Endothelial cell of umbilical vein (primary cell): ENCODE measurements around the gene AKAP8. TPM values are rescaled to one million over a fixed set of nuclear protein-coding genes. Genes with fewer than 3 reads are reported as not detected.

Experiments used
- BruUV-seq: library from RNA; stranded (reverse); fragments of 400-500 nt; replicated peaks from 2 replicates; lab custom pipeline; 2021; lab: Mats Ljungman, UMichigan
- CTCF ChIA-PET: fragments of 300-600, 350-600 bp; sonication (Branson Sonifier 250); formaldehyde crosslinking; loops from one replicate; lab custom pipeline; 2021; ENCODE audit warnings: antibody characterized with exemption, inconsistent platforms; lab: Charles Lee
- POLR2A ChIA-PET: fragments of 300-600, 350-600 bp; sonication (Branson Sonifier 250); formaldehyde crosslinking; loops from one replicate; lab custom pipeline; 2021; ENCODE audit warnings: antibody characterized with exemption, inconsistent platforms; lab: Charles Lee
- DNase-seq: peaks from one replicate; pipeline ENCODE4 v3.0.0-alpha.2; 2011; ENCODE audit warnings: low read depth, low spot score
- FAIRE-seq: peaks from 2 replicates; lab custom pipeline; 2011; peaks lifted over from hg19 to GRCh38; lab: Jason Lieb, UNC
- H2AFZ ChIP-seq: 2 replicates; pipeline ENCODE4 v1.6.0; 2012; ENCODE audit warnings: low read depth, low read length, control low read depth, inconsistent platforms
- H3K27ac ChIP-seq: 2 replicates; pipeline ENCODE4 v1.5.1; 2011; ENCODE audit warnings: low read depth, mild to moderate bottlenecking, control low read depth, low read length, moderate library complexity; ENCODE audit not compliant: insufficient read depth
- H3K27me3 ChIP-seq, 2 experiments: 2 replicates each; pipeline versions ENCODE4 v1.6.0 to v1.6.1; 2011; ENCODE audit warnings: low read length in 2 of 2, mixed read lengths in 1 of 2; ENCODE audit not compliant: control insufficient read depth in 2 of 2, insufficient read depth in 2 of 2
- H3K36me3 ChIP-seq, 2 experiments: 2 replicates in 1 of 2; 3 replicates in 1 of 2; pipeline ENCODE4 v1.5.1; 2011; ENCODE audit warnings: low read length in 2 of 2, mild to moderate bottlenecking in 1 of 2, moderate library complexity in 1 of 2; ENCODE audit not compliant: control insufficient read depth in 2 of 2, insufficient read depth in 2 of 2; ENCODE audit errors: extremely low read depth in 1 of 2
- H3K4me1 ChIP-seq: 3 replicates; pipeline ENCODE4 v1.5.1; 2011; ENCODE audit warnings: mild to moderate bottlenecking, low read length; ENCODE audit not compliant: control insufficient read depth, insufficient read depth; ENCODE audit errors: extremely low read depth
- H3K4me2 ChIP-seq: 2 replicates; pipeline ENCODE4 v1.6.1; 2011; ENCODE audit warnings: low read length, control low read depth, mixed read lengths; ENCODE audit not compliant: insufficient read depth
- H3K4me3 ChIP-seq, 3 experiments: fragments of 200-600 bp in 1 of 3; sonication (generic), shearing (Covaris generic) in 1 of 3; replicated peaks in 1 of 3; 2 replicates each; pipeline ENCODE4 v1.5.1; 2011 to 2016; ENCODE audit warnings: control low read depth in 3 of 3, low read length in 3 of 3, mild to moderate bottlenecking in 2 of 3, inconsistent platforms in 1 of 3, low read depth in 1 of 3, moderate library complexity in 1 of 3; ENCODE audit not compliant: insufficient read depth in 1 of 3
- H3K79me2 ChIP-seq: 2 replicates; pipeline ENCODE4 v1.6.0; 2012; ENCODE audit warnings: low read length, inconsistent platforms; ENCODE audit not compliant: control insufficient read depth, insufficient read depth
- H3K9ac ChIP-seq: replicated peaks from 2 replicates; pipeline ENCODE3; 2011; ENCODE audit warnings: low read length, control low read depth; ENCODE audit not compliant: insufficient read depth; ENCODE audit errors: extremely low read depth
- H3K9me1 ChIP-seq: replicated peaks from 3 replicates; pipeline ENCODE4 v1.6.0; 2011; ENCODE audit warnings: mild to moderate bottlenecking, low read length; ENCODE audit not compliant: control insufficient read depth, insufficient read depth; ENCODE audit errors: extremely low read depth
- H3K9me3 ChIP-seq: replicated peaks from 2 replicates; pipeline ENCODE4 v1.5.1; 2012; ENCODE audit warnings: low read length, inconsistent platforms; ENCODE audit not compliant: control insufficient read depth, insufficient read depth
- H4K20me1 ChIP-seq: replicated peaks from 2 replicates; pipeline ENCODE3; 2011; ENCODE audit warnings: mild to moderate bottlenecking, low read length; ENCODE audit not compliant: control insufficient read depth, insufficient read depth; ENCODE audit errors: extremely low read depth
- CTCF ChIP-seq, 2 donors: IDR thresholded peaks; 1 replicate in 1 of 2; 2 replicates in 1 of 2; pipeline ENCODE4 v1.5.1; 2011; ENCODE audit warnings: low read length in 2 of 2, mild to moderate bottlenecking in 2 of 2, moderate library complexity in 2 of 2, control low read depth in 1 of 2, inconsistent platforms in 1 of 2, low read depth in 1 of 2; ENCODE audit not compliant: insufficient read depth in 1 of 2; ENCODE audit errors: extremely low read depth in 1 of 2
- EZH2 ChIP-seq: IDR thresholded peaks from 2 replicates; pipeline ENCODE4 v1.6.1; 2012; ENCODE audit warnings: borderline replicate concordance, low read depth, mild to moderate bottlenecking, moderate library complexity, low read length, inconsistent platforms; ENCODE audit not compliant: severe bottlenecking
- FOS ChIP-seq: IDR thresholded peaks from 2 replicates; pipeline ENCODE4 v1.6.1; 2011; ENCODE audit warnings: mild to moderate bottlenecking, low read length, moderate library complexity, borderline replicate concordance; ENCODE audit not compliant: insufficient read depth
- GATA2 ChIP-seq: IDR thresholded peaks from 2 replicates; pipeline ENCODE4 v1.7.0; 2011; ENCODE audit warnings: low read depth, mild to moderate bottlenecking, moderate library complexity, mixed read lengths, low read length; ENCODE audit not compliant: insufficient read length, insufficient read depth
- JUN ChIP-seq: IDR thresholded peaks from 2 replicates; pipeline ENCODE4 v1.6.1; 2011; ENCODE audit warnings: borderline replicate concordance, low read depth; ENCODE audit not compliant: insufficient read length, insufficient read depth
- MAX ChIP-seq: IDR thresholded peaks from 2 replicates; pipeline ENCODE4 v1.6.1; 2011; ENCODE audit not compliant: insufficient read depth, insufficient read length
- MYC ChIP-seq: IDR thresholded peaks from one replicate; pipeline ENCODE4 v1.6.1; 2011; ENCODE audit warnings: mild to moderate bottlenecking, low read depth, low read length
- POLR2A ChIP-seq: IDR thresholded peaks from 2 replicates; pipeline ENCODE4 v1.6.1; 2012; ENCODE audit warnings: low read depth, mild to moderate bottlenecking, control low read depth, low read length
- POLR2AphosphoS5 ChIP-seq: IDR thresholded peaks from 2 replicates; pipeline ENCODE4 v1.6.1; 2012; ENCODE audit warnings: low read depth, mild to moderate bottlenecking, control low read depth, low read length, moderate library complexity; ENCODE audit not compliant: insufficient read depth
- dilution Hi-C: fragments of 300-500 bp; cut with MboI; formaldehyde crosslinking; loops from one replicate; pipeline ENCODE4 v1.15.0; 2019; ENCODE audit warnings: low sequenced_read_pairs; ENCODE audit not compliant: extremely low pct_ligation_motif_present
- intact Hi-C: fragments of 100-400 bp; cut with micrococcal nuclease; formaldehyde crosslinking; loops from one replicate; pipeline ENCODE4 v1.10.0; 2022
- polyA plus RNA-seq, 4 experiments: library from polyadenylated mRNA; depleted of rRNA in 3 of 4; stranded (reverse) in 3 of 4; unstranded in 1 of 4; fragments of >200 nt; gene quantifications; 2 replicates each; pipeline versions ENCODE4 v1.2.1 to v1.2.3, GENCODE V29; 2011 to 2012; ENCODE audit warnings: missing spikeins in 1 of 4
- total RNA-seq: library from RNA; stranded (reverse); gene quantifications from 2 replicates; pipeline ENCODE4 v1.2.3, GENCODE V29; 2021

AKAP8 gene
- total and polyA plus RNA-seq, 2 donors (not counting 3 experiments of a cell fraction or from before 2014, with no cell fraction given): 16.4 to 44.1 TPM

DNA sequence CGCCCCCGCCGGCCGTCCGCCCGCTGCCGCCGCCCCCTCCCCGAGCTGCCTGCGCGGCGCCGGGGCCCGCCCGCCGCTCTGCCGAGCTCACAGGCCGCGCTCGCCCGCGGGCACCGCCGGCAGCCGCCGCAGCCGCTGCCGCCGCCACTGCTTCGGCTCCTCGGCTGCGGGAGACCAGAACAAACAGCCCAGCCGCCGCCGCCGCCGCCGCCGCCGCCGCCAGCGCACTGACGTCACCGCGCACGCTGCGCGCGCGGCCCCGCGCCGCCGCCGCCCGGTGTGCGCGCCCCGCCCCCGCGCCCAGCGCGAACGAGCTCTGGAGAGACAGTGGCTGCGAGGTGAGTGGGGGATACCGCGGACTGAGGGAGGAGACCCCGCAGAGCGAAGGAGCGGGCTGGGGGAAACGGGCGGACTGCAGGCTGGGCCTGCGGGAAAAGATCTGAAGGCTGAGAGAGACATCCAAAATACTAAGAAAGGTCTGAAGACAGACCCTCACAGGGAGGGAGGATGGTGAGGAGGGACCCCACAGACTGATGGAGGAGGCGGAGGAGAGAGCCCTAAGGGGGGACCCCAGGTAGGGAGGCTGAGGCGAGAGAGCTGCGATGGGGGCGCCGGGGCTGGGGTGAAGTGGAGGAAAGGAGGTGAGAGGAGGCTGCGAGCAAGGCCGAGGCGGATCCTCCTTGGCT is 47.1 kb downstream of the AKAP8 start, which contains the start of gene BRD4:
TSS of gene BRD4 (minus strand) at position 229 of the 686 bp plus-strand sequence. CDS start 59,440 bp downstream, outside the sequence.
- TF ChIP-seq GATA2: no peak
- TF ChIP-seq FOS: no peak
- TF ChIP-seq POLR2AphosphoS5: no peak
- TF ChIP-seq POLR2A: no peak
- TF ChIP-seq JUN: no peak
- TF ChIP-seq MAX: no peak
- TF ChIP-seq CTCF (IDR thresholded peaks at IDR 0.05; ENCODE audit: extremely low read depth in 1 of 2, insufficient read depth in 1 of 2, low read depth in 1 of 2, low read length in 2 of 2): no peak
- no peak for TF ChIP-seq MYC
- TF ChIP-seq EZH2: no peak
- ChIA-PET POLR2A (no interaction called here), CTCF (interaction anchor here (0.6 to 1.3 kb wide), 4 partner anchors 66 to 232 kb away, joined by 3 to 5 read pairs (median 4); no protein-coding TSS in a partner anchor)
- Histone ChIP-seq H4K20me1 (peaks cover 22% of the 10 kb centered on the region), H3K4me3 (peak within 1 kb of the TSS; percentile 74 to 92 (median 82)), H3K9ac (peak within 1 kb of the TSS; percentile 96), H3K79me2 (peaks cover 52% of the 10 kb centered on the region), H3K4me1 (peaks cover 17% of the 10 kb centered on the region), H3K9me1 (no peaks in the 10 kb centered on the region), H3K9me3 (no peaks in the 10 kb centered on the region), H3K36me3 (no peaks in the 10 kb centered on the region), H3K4me2 (peak within 1 kb of the TSS; percentile 80), H3K27ac (peak within 1 kb of the TSS; percentile 86), H2AFZ (peak within 1 kb of the TSS; percentile 60), H3K27me3 (no peaks in the 10 kb centered on the region)
- DNase-seq (peak; percentile 44), FAIRE-seq (no peak)
- no TSS peak for BruUV-seq
- intact Hi-C loops (no loop called here), dilution Hi-C loops (no loop called here)
